HG03354 (cell line): ENCODE data around the gene AKNAD1.
"Not testable (repeated sequence)": the region's sequence is repeated elsewhere in the genome, so short reads cannot be mapped to it uniquely, and the experiment has no call there.

ENCODE experiments used
- ATAC-seq: cut with Tn5 transposase; IDR thresholded peaks from one replicate; pipeline ENCODE4 v1.9.1; 2021; ENCODE audit warnings: mild to moderate bottlenecking; ENCODE audit not compliant: unreplicated experiment, poor library complexity, severe bottlenecking

Gene AKNAD1

GRCh38 chr1:108803548-108803947 lies 53.3 kb downstream of the AKNAD1 start:
- no peak for ATAC-seq

- ATAC-seq, result no peak
Observed at GRCh38 chr1:108801101-108801500, 55.8 kb downstream of the AKNAD1 start.

- no peak for ATAC-seq
Observed at GRCh38 chr1:108799001-108799400, 57.9 kb downstream of the AKNAD1 start.

GRCh38 chr1:108792420-108792819 lies 64.5 kb downstream of the AKNAD1 start:
- no peak for ATAC-seq

GRCh38 chr1:108791790-108792189 lies 65.1 kb downstream of the AKNAD1 start:
- no peak for ATAC-seq

- no peak for ATAC-seq
Observed at GRCh38 chr1:108785880-108786279, 71.0 kb downstream of the AKNAD1 start.

GRCh38 chr1:108785264-108785663 lies 71.6 kb downstream of the AKNAD1 start:
- ATAC-seq, result no peak

- not testable (repeated sequence) for ATAC-seq
Observed at GRCh38 chr1:108781575-108781944, 75.3 kb downstream of the AKNAD1 start.

GRCh38 chr1:108780937-108781574 lies 75.8 kb downstream of the AKNAD1 start:
- no peak for ATAC-seq

GRCh38 chr1:108779455-108779854 lies 77.4 kb downstream of the AKNAD1 start:
- no peak for ATAC-seq

GRCh38 chr1:108777839-108778238 lies 79.1 kb downstream of the AKNAD1 start:
- no peak for ATAC-seq

GRCh38 chr1:108767708-108768107 lies 89.2 kb downstream of the AKNAD1 start:
- ATAC-seq, result no peak

- ATAC-seq, result no peak
Observed at GRCh38 chr1:108767115-108767514, 89.8 kb downstream of the AKNAD1 start.
